SU-DHL-6 (cell line): ENCODE measurements around the gene INPP4A.

Experiments
- H2AFZ ChIP-seq: fragments of 200-600 bp; sonication (generic); 2 replicates; pipeline ENCODE4 v1.6.1; 2014; ENCODE audit warnings: low read depth, mild to moderate bottlenecking, moderate library complexity, mixed read lengths, antibody characterized with exemption, low read length; ENCODE audit not compliant: severe bottlenecking
- H3F3A ChIP-seq: fragments of 200-600 bp; shearing (Covaris generic); 2 replicates; pipeline ENCODE4 v1.6.0; 2016; ENCODE audit warnings: antibody characterized with exemption, mild to moderate bottlenecking; ENCODE audit not compliant: insufficient read depth
- H3K27ac ChIP-seq: fragments of 200-600 bp; sonication (generic); 2 replicates; pipeline ENCODE4 v1.5.1; 2016; ENCODE audit warnings: low read depth, mild to moderate bottlenecking, low read length, moderate library complexity, mixed read lengths
- H3K27me3 ChIP-seq: fragments of 200-600 bp; sonication (generic), shearing (Covaris generic); 2 replicates; pipeline ENCODE4 v1.6.0; 2014; ENCODE audit warnings: mild to moderate bottlenecking, low read length
- H3K36me3 ChIP-seq: fragments of 200-600 bp; sonication (generic); 2 replicates; pipeline ENCODE4 v1.6.1; 2014; ENCODE audit warnings: mild to moderate bottlenecking, low read length, mixed read lengths
- H3K4me2 ChIP-seq: fragments of 300-600, 200-600 bp; shearing (Covaris generic), sonication (generic); 2 replicates; pipeline ENCODE4 v1.6.0; 2014; ENCODE audit warnings: low read length, low read depth, mild to moderate bottlenecking; ENCODE audit not compliant: poor library complexity, severe bottlenecking
- H3K4me3 ChIP-seq: fragments of 200-600 bp; sonication (generic); 2 replicates; pipeline ENCODE4 v1.5.1; 2014; ENCODE audit warnings: antibody characterized with exemption, low read length, mild to moderate bottlenecking, mixed read lengths; ENCODE audit not compliant: insufficient read depth, poor library complexity, severe bottlenecking
- H3K79me2 ChIP-seq: fragments of 200-600 bp; sonication (generic); 2 replicates; pipeline ENCODE4 v1.6.1; 2014; ENCODE audit warnings: mild to moderate bottlenecking, low read length, moderate library complexity; ENCODE audit not compliant: insufficient read depth
- H3K9ac ChIP-seq: fragments of 200-600 bp; sonication (generic); 2 replicates; pipeline ENCODE4 v1.7.0; 2014; ENCODE audit warnings: mild to moderate bottlenecking, low read length
- H3K9me2 ChIP-seq: fragments of 200-600 bp; sonication (generic); replicated peaks from 2 replicates; pipeline ENCODE4 v1.6.1; 2014; ENCODE audit warnings: low read length; ENCODE audit not compliant: insufficient read depth
- H3K9me3 ChIP-seq: fragments of 200-600 bp; sonication (generic); 2 replicates; pipeline ENCODE4 v1.6.1; 2014; ENCODE audit warnings: low read length, mixed read lengths; ENCODE audit not compliant: insufficient read depth
- H4K20me1 ChIP-seq: fragments of 200-600 bp; sonication (generic); 2 replicates; pipeline ENCODE4 v1.6.1; 2014; ENCODE audit warnings: low read depth, mild to moderate bottlenecking, antibody characterized with exemption, low read length, moderate library complexity, mixed read lengths
- CTCF ChIP-seq: fragments of 200-600 bp; sonication (generic); IDR thresholded peaks from one replicate; pipeline ENCODE4 v1.5.1; 2017; ENCODE audit warnings: antibody characterized with exemption, mild to moderate bottlenecking, low read length, moderate library complexity; ENCODE audit not compliant: insufficient read depth, poor library complexity, severe bottlenecking
- EZH2phosphoT487 ChIP-seq: fragments of 200-600 bp; sonication (generic), shearing (Covaris generic); conservative IDR thresholded peaks from 2 replicates; pipeline ENCODE4 v1.6.1; 2018; ENCODE audit warnings: mild to moderate bottlenecking, antibody characterized with exemption, low read length, moderate library complexity, mixed read lengths

Gene INPP4A

GRCh38 chr2:98524168-98524567 lies 79.5 kb downstream of the INPP4A start:
- Histone ChIP-seq H3K9ac (no peak overlapping the region), H3K27ac (no peak overlapping the region), H2AFZ (no peak overlapping the region), H3K4me3 (no peak overlapping the region), H3K36me3 (no peaks in the 10 kb centered on the region), H3K9me3 (no peaks in the 10 kb centered on the region), H3K79me2 (no peaks in the 10 kb centered on the region), H3K27me3 (no peaks in the 10 kb centered on the region), H3F3A (no peaks in the 10 kb centered on the region), H4K20me1 (no peaks in the 10 kb centered on the region), H3K9me2 (no peaks in the 10 kb centered on the region), H3K4me2 (no peak overlapping the region)
- TF ChIP-seq EZH2phosphoT487 (no peak), CTCF (no peak)

- H3K79me2 ChIP-seq = no peaks in the 10 kb centered on the region
- no peaks in the 10 kb centered on the region for H3K36me3 ChIP-seq
- TF ChIP-seq EZH2phosphoT487 (no peak), CTCF (no peak)
- no peaks in the 10 kb centered on the region for H3F3A ChIP-seq
- H3K4me2 ChIP-seq = no peak overlapping the region
- no peak overlapping the region for H3K27ac ChIP-seq
- H3K9me3 ChIP-seq = no peaks in the 10 kb centered on the region
- no peaks in the 10 kb centered on the region for H3K9me2 ChIP-seq
- no peaks in the 10 kb centered on the region for H4K20me1 ChIP-seq
- no peak overlapping the region for H3K9ac ChIP-seq
- H2AFZ ChIP-seq = no peak overlapping the region
- no peaks in the 10 kb centered on the region for H3K27me3 ChIP-seq
- H3K4me3 ChIP-seq = no peak overlapping the region
Observed at GRCh38 chr2:98528349-98528748, 83.7 kb downstream of the INPP4A start.

- no peak overlapping the region for H3K4me3 ChIP-seq
- H3K36me3 ChIP-seq = no peaks in the 10 kb centered on the region
- H4K20me1 ChIP-seq = no peaks in the 10 kb centered on the region
- no peaks in the 10 kb centered on the region for H3K79me2 ChIP-seq
- H3K9me2 ChIP-seq = no peaks in the 10 kb centered on the region
- H3F3A ChIP-seq = no peaks in the 10 kb centered on the region
- no peak overlapping the region for H3K9ac ChIP-seq
- H3K27me3 ChIP-seq = no peaks in the 10 kb centered on the region
- no peak overlapping the region for H3K27ac ChIP-seq
- TF ChIP-seq EZH2phosphoT487 (no peak), CTCF (no peak)
- no peak overlapping the region for H2AFZ ChIP-seq
- H3K4me2 ChIP-seq = no peak overlapping the region
- H3K9me3 ChIP-seq = no peaks in the 10 kb centered on the region
Observed at GRCh38 chr2:98530114-98530513, 85.5 kb downstream of the INPP4A start.

- no peak overlapping the region for H3K9ac ChIP-seq
- no peak overlapping the region for H3K4me2 ChIP-seq
- H3K9me2 ChIP-seq = no peaks in the 10 kb centered on the region
- H4K20me1 ChIP-seq = no peaks in the 10 kb centered on the region
- no peaks in the 10 kb centered on the region for H3K36me3 ChIP-seq
- H3K4me3 ChIP-seq = no peak overlapping the region
- no peak overlapping the region for H2AFZ ChIP-seq
- no peaks in the 10 kb centered on the region for H3K9me3 ChIP-seq
- no peak for TF ChIP-seq EZH2phosphoT487
- no peak for TF ChIP-seq CTCF
- H3K79me2 ChIP-seq = no peaks in the 10 kb centered on the region
- H3K27ac ChIP-seq = no peak overlapping the region
- no peaks in the 10 kb centered on the region for H3F3A ChIP-seq
- no peaks in the 10 kb centered on the region for H3K27me3 ChIP-seq
Observed at GRCh38 chr2:98532756-98533155, 88.1 kb downstream of the INPP4A start.
